ENCODE measurements around the gene CDAN1. TPM values are rescaled to one million over a fixed set of nuclear protein-coding genes. Genes with fewer than 3 reads are reported as not detected.
"Not testable (repeated sequence)": the region's sequence is repeated elsewhere in the genome, so short reads cannot be mapped to it uniquely, and the experiment has no call there.

CDAN1 gene
- total and polyA plus RNA-seq, 3 donors from 2014 or later, result 17.1 to 43.5 (median 27.5) TPM

GRCh38 chr15:42775416-42775815 lies 38.5 kb upstream of the CDAN1 start:
- DNase-seq, result no peak
- Histone ChIP-seq H3K27me3 (no peaks in the 10 kb centered on the region), H3K4me1 (no peaks in the 10 kb centered on the region), H3K36me3 (ENCODE audit: low read depth, missing control alignments) (no peaks in the 10 kb centered on the region), H3K27ac (no peak overlapping the region), H3K4me3 (no peak overlapping the region), H3K9me3 (no peaks in the 10 kb centered on the region)
- intact Hi-C loops (cut with DNase I; ENCODE audit: low total_unique reads), result no loop called here
- TF ChIP-seq POLR2A (IDR thresholded peaks at IDR 0.05), result no peak
- no peak for TF ChIP-seq CTCF (IDR thresholded peaks at IDR 0.05)
- WGBS, 2 donors, result 81 to 94% methylated on average over 2 of the region's 2 CpGs

- Histone ChIP-seq H3K4me1 (no peaks in the 10 kb centered on the region), H3K27me3 (no peaks in the 10 kb centered on the region), H3K36me3 (ENCODE audit: low read depth, missing control alignments) (no peaks in the 10 kb centered on the region), H3K4me3 (no peak overlapping the region), H3K9me3 (no peaks in the 10 kb centered on the region), H3K27ac (no peak overlapping the region)
- no peak for TF ChIP-seq POLR2A (IDR thresholded peaks at IDR 0.05)
- TF ChIP-seq CTCF (IDR thresholded peaks at IDR 0.05), result no peak
- intact Hi-C loops (cut with DNase I; ENCODE audit: low total_unique reads), result no loop called here
- no peak for DNase-seq
- WGBS, 2 donors, result 87 to 93% methylated on average over 2 of the region's 2 CpGs
Observed at GRCh38 chr15:42772901-42773300, 36.0 kb upstream of the CDAN1 start.

- Histone ChIP-seq H3K27ac (no peak overlapping the region), H3K9me3 (no peaks in the 10 kb centered on the region), H3K4me3 (no peak overlapping the region), H3K36me3 (ENCODE audit: low read depth, missing control alignments) (no peaks in the 10 kb centered on the region), H3K4me1 (no peaks in the 10 kb centered on the region), H3K27me3 (no peaks in the 10 kb centered on the region)
- intact Hi-C loops (cut with DNase I; ENCODE audit: low total_unique reads), result no loop called here
- TF ChIP-seq CTCF (IDR thresholded peaks at IDR 0.05) (no peak), POLR2A (IDR thresholded peaks at IDR 0.05) (no peak)
- 50 to 69% methylated on average over 2 of the region's 2 CpGs for WGBS, 2 donors
- no peak for DNase-seq
Observed at GRCh38 chr15:42772144-42772543, 35.2 kb upstream of the CDAN1 start.

GRCh38 chr15:42766109-42766508 lies 29.2 kb upstream of the CDAN1 start:
- H3K4me1 ChIP-seq; H3K4me3 ChIP-seq; intact Hi-C loops (cut with DNase I; ENCODE audit: low total_unique reads); H3K27ac ChIP-seq; DNase-seq; H3K36me3 ChIP-seq (ENCODE audit: low read depth, missing control alignments); H3K27me3 ChIP-seq; H3K9me3 ChIP-seq: not testable (repeated sequence)
- 93 to 94% methylated on average over 4 of the region's 4 CpGs for WGBS, 2 donors

GRCh38 chr15:42764154-42764731 lies 27.3 kb upstream of the CDAN1 start:
- H3K27me3 ChIP-seq; intact Hi-C loops (cut with DNase I; ENCODE audit: low total_unique reads); DNase-seq; H3K4me1 ChIP-seq; H3K27ac ChIP-seq; H3K36me3 ChIP-seq (ENCODE audit: low read depth, missing control alignments); H3K4me3 ChIP-seq; H3K9me3 ChIP-seq: not testable (repeated sequence)
- 90 to 95% methylated on average over 12 to 16 of the region's 16 CpGs for WGBS, 2 donors

GRCh38 chr15:42761813-42762212 lies 24.9 kb upstream of the CDAN1 start:
- H3K4me1 ChIP-seq; H3K4me3 ChIP-seq; H3K36me3 ChIP-seq (ENCODE audit: low read depth, missing control alignments); DNase-seq; intact Hi-C loops (cut with DNase I; ENCODE audit: low total_unique reads); H3K27ac ChIP-seq; H3K9me3 ChIP-seq; H3K27me3 ChIP-seq: not testable (repeated sequence)
- 94 to 95% methylated on average over 2 of the region's 2 CpGs for WGBS, 2 donors
